ENCODE data around the gene PCED1B.
"Not testable (repeated sequence)": the region's sequence is repeated elsewhere in the genome, so short reads cannot be mapped to it uniquely, and the experiment has no call there.

Gene PCED1B

GRCh38 chr12:47182164-47182938 is 102.9 kb downstream of the PCED1B start:
- not testable (repeated sequence) for DNase-seq

- DNase-seq = no peak
These were observed 104.8 kb downstream of the PCED1B start for GRCh38 chr12:47184229-47184628.

GRCh38 chr12:47184813-47185212 is 105.4 kb downstream of the PCED1B start:
- no peak for DNase-seq

- no peak for DNase-seq
These were observed 106.8 kb downstream of the PCED1B start for GRCh38 chr12:47186246-47186645.

DNA sequence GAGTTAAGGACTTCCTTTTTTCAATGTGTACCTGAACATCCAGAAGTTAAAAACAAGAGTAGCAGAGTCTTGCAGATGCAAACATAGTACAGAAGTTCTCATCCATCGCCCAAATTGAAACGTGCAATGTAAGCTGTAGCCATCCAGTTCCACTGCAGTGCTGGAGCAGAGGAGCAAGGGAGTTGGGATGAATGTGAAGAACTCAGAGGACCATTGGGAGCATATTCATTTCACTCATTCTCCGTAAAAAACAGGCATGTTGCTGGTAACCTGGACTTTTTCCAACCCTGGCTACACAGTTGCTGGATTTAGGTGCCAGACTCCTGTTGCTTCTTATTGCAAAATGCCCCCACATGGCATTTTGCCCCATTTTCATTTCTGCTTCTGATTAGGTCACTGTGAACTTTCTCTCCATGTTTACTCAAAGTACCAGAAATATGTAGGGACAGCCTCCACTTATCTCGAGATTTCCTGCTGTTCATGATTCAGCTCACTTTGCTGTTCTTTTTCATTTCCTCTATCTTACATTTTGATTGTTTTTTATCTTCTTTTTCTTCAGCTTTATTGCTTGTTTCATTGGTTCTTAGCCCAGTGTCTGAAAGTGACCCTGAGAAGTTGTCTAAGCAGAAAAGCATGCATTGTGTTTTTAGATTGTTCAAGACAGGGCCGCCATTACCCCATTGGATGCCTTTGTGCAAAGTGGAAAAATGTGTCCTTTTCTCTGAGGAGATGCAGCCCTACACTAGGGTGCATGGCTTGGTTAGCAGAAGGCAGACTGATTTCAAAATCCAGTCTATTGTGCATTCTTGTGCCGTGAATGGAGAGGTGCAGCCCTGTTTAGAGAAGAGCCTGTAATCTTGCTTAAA is 109.4 kb downstream of the PCED1B start:
- no peak for DNase-seq

GRCh38 chr12:47189728-47190127 is 110.3 kb downstream of the PCED1B start:
- no peak for DNase-seq

GRCh38 chr12:47190271-47190750 is 110.9 kb downstream of the PCED1B start:
- no peak for DNase-seq

GRCh38 chr12:47190905-47191304 is 111.5 kb downstream of the PCED1B start:
- no peak for DNase-seq

GRCh38 chr12:47192051-47192450 is 112.6 kb downstream of the PCED1B start:
- no peak for DNase-seq

- no peak for DNase-seq
These were observed 113.6 kb downstream of the PCED1B start for GRCh38 chr12:47193066-47193465.

- DNase-seq = no peak
These were observed 115.1 kb downstream of the PCED1B start for GRCh38 chr12:47194501-47194900.

DNA sequence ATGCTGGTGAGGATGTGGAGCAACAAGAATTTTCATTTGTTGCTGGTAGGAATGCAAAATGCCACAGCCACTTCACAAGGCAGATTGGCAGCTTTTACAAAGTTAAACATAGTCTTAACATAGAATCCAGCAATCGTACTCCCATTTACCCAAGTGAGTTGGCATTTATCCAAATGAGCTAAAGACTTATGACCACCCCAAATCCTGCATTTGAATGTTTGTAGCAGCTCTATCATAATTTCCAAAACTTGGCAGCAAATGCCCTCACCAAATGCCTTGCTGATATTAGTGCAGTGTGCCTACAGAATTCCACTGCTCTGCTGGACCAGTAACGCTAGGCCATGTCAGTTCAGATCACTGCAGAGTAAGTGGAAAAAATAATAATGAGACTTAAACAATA is 121.0 kb downstream of the PCED1B start:
- no peak for DNase-seq

DNA sequence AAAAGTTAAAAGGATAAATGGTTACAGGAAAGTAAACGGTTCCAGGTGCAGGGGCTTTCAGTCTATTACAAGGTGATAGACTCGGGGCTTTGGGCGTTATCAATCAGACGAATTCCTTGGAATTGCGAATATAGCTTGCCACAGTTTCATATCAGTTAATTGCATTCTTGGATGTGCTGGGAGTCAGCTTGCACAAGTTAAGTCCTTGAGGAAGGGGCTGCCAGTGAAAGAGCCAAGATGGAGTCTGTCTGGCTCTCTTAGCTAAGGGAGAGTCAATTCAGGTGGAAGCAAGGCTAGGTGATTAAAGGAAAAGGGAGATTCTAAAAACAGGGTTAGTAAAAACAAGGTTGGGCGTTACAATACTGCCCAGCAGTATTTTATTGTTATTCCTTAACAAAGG is 121.8 kb downstream of the PCED1B start:
- DNase-seq = not testable (repeated sequence)

DNA sequence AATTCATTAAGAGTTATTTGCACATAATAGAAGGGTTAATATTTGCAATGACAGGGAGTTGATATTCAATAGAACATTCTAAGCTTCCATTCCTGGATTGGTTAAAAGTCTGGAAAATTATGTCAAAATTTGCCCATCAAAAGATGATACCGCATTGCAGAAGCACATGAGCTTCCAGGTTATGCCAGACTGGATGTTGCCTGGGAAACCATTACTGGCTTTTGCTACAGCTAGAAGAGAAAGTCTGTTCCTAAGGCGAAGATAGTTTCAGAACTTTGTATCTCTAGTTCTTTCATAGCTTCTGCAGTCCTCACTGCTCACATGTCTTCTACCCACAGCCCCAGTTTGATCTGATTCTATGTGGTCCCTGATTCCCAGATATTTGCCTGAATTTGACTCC is 122.8 kb downstream of the PCED1B start:
- DNase-seq = no peak

GRCh38 chr12:47205532-47206449 is 126.4 kb downstream of the PCED1B start:
- DNase-seq = peak in 1 of 2 donors; percentile 37

GRCh38 chr12:47206450-47207339 is 127.3 kb downstream of the PCED1B start:
- DNase-seq = no peak

DNA sequence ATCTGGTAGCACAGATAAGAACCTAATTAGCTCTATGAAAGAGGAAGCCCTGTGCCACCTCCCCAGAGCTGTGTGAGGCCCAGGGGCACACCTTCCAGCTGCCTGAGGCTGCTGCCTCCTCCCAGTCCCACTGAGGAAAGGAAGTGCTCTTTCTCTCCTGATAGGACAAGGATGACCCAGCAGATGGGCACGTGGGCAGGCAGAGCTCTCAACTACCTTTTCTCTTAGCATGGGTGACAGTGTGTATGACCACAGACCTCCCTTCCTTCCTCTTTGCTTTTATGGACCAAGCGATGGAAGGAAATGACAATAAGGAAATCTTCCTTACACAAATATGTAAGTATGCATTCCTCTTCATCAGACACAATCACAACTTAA is 127.9 kb downstream of the PCED1B start:
- no peak for DNase-seq

DNA sequence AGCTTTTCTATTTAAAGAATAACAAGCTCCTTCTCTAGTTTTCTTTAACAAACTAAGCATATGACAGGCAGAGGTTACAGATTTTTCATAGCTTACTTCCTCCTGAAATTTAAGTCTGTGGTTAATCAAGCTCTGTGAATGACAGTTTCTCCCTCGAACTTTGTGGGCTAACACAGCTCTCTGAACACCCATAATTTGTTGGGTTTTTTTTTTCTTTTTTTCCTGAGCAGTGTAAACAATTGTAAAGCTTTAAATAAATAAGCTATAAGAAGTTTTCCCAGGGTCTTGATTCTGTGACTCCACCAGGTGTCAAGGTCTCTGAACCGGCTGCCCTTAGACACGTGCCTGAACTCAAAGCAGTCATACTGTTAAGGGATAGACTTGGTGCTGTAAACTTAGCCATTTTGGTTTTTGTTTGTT is 128.4 kb downstream of the PCED1B start:
- DNase-seq = no peak

DNA sequence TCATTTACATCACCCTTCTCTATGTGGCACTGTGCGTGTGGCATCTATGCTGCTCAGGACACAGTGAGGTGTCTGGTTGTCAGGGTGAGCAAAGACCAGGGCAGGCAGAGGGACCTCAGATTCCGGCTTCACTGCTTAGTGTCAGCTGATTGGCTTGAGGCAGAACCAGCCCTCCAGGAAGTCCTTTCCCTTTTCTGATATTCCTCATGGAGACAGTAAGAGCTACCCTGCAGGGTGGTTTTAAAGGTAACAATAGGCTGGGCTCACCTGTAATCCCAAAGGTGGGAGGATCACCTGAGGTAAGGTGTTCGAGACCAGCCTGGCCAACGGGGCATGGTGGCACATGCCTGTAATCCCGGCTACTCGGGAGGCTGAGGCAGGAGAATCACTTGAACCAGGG is 129.6 kb downstream of the PCED1B start:
- DNase-seq = no peak

DNA sequence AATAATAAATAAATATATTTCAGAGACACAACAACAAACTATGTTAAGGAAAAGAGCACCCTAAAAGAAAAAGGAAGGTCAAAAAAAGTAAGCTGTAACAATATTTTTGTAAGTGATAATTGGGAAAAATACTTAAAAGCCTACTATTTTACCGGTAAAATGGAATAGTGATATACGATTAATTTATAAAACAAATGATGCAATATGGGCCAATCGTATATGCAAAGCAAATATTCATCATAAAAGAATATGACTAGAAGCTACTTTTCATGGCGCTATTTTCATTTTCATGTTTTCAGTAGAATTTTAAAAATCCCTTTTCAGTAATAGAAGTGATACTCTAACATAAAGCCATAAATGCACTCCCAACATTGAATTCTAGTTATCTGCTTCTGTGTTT is 131.4 kb downstream of the PCED1B start:
- DNase-seq = no peak

GRCh38 chr12:47212701-47213039 is 133.2 kb downstream of the PCED1B start:
- no peak for DNase-seq

DNA sequence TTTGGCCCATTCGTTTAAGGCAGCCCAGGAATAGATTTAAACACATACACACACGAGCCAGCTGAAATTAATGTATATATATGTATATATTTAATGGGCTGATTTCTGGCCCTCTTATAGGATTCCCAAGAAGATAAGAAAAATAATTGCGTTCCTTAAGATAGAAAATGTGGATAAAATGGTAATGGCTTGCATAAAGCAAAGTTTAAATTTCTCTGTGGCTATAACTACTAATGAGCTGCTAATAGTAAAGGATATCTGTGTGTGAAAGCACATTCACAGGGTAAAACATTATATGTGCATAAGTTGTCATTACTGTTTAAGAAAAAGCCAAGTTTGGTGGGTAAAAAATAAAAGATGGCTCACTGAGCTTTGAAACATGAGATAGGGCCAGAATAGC is 134.0 kb downstream of the PCED1B start:
- no peak for DNase-seq
